HEK293T (cell line): ENCODE measurements around the gene PITX1.

Source experiments
- ARNT ChIP-seq: fragments of 450-650 bp; IDR thresholded peaks from 2 replicates; pipeline ENCODE4 v1.6.1; 2017; ENCODE audit warnings: mild to moderate bottlenecking
- BHLHE40 ChIP-seq: fragments of 450-650 bp; IDR thresholded peaks from 2 replicates; pipeline ENCODE4 v1.6.1; 2016; ENCODE audit warnings: mild to moderate bottlenecking, moderate library complexity, borderline replicate concordance
- CTBP1 ChIP-seq: fragments of 450-650 bp; IDR thresholded peaks from 2 replicates; pipeline ENCODE4 v1.6.1; 2016; ENCODE audit warnings: borderline replicate concordance
- ELF4 ChIP-seq: fragments of 450-650 bp; IDR thresholded peaks from 2 replicates; pipeline ENCODE4 v1.6.1; 2017; ENCODE audit warnings: antibody characterized with exemption
- FOXA1 ChIP-seq: fragments of 450-650 bp; IDR thresholded peaks from 2 replicates; pipeline ENCODE4 v1.6.1; 2016; ENCODE audit warnings: mild to moderate bottlenecking
- FOXK2 ChIP-seq: fragments of 450-650 bp; IDR thresholded peaks from 2 replicates; pipeline ENCODE4 v1.6.1; 2016; ENCODE audit warnings: mild to moderate bottlenecking
- FOXM1 ChIP-seq: fragments of 450-650 bp; IDR thresholded peaks from 2 replicates; pipeline ENCODE4 v1.6.1; 2017; ENCODE audit warnings: mild to moderate bottlenecking, borderline replicate concordance
- HDGF ChIP-seq: fragments of 450-650 bp; IDR thresholded peaks from 2 replicates; pipeline ENCODE4 v1.6.1; 2017; ENCODE audit warnings: antibody characterized with exemption, borderline replicate concordance
- L3MBTL2 ChIP-seq: fragments of 450-650 bp; conservative IDR thresholded peaks from 2 replicates; pipeline ENCODE4 v1.6.1; 2016; ENCODE audit warnings: mild to moderate bottlenecking
- LEF1 ChIP-seq: fragments of 450-650 bp; IDR thresholded peaks from 2 replicates; pipeline ENCODE4 v1.6.1; 2017; ENCODE audit warnings: mild to moderate bottlenecking, borderline replicate concordance
- SP1 ChIP-seq: fragments of 450-650 bp; IDR thresholded peaks from 2 replicates; pipeline ENCODE4 v1.6.1; 2017
- SUZ12 ChIP-seq: fragments of 450-650 bp; IDR thresholded peaks from 2 replicates; pipeline ENCODE4 v1.6.1; 2016; ENCODE audit warnings: mild to moderate bottlenecking
- ZNF384 ChIP-seq: fragments of 450-650 bp; IDR thresholded peaks from 2 replicates; pipeline ENCODE4 v1.6.1; 2016
- TF ChIP-seq, protein P1 (sequence below): fragments of 450-650 bp; IDR thresholded peaks from 2 replicates; pipeline ENCODE4 v1.6.1; 2016

DNA sequence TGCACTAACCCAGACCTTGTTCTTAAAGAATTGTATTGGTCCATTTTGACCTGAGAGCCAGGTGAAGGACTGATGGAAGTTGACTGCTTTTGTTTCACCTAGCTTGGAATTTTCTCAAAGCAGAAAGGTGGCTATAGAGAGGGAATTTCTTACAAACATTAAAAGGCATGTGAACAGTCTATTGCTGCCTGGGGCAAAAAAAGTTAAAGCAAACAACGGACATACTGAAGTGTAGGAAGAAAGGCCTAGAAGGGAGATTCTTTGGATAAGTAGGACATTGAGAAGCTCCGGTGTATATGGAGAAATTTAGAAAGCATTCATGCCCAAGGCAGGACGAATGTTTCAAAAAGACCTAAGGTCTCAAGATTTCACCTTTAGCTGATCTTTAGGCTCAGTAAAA is 54.6 kb downstream of the PITX1 start:
- TF ChIP-seq ARNT (no peak), SP1 (no peak), FOXA1 (no peak), LEF1 (no peak), ZNF384 (no peak), BHLHE40 (no peak), FOXK2 (no peak), CTBP1 (no peak), L3MBTL2 (no peak), FOXM1 (no peak), SUZ12 (no peak), HDGF (no peak), ELF4 (no peak)
- TF ChIP-seq, protein P1, sequence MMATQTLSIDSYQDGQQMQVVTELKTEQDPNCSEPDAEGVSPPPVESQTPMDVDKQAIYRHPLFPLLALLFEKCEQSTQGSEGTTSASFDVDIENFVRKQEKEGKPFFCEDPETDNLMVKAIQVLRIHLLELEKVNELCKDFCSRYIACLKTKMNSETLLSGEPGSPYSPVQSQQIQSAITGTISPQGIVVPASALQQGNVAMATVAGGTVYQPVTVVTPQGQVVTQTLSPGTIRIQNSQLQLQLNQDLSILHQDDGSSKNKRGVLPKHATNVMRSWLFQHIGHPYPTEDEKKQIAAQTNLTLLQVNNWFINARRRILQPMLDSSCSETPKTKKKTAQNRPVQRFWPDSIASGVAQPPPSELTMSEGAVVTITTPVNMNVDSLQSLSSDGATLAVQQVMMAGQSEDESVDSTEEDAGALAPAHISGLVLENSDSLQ, result no peak
